GM12878 (cell line): ENCODE results near the gene KLHL26. TPM values are rescaled to one million over a fixed set of nuclear protein-coding genes. Genes with fewer than 3 reads are reported as not detected.

Source experiments
- ATAC-seq: fragments of 200-7000 bp; cut with Tn5 transposase; 3 replicates; pipeline ENCODE4 v1.9.1; 2020; ENCODE audit warnings: mild to moderate bottlenecking, moderate library complexity
- BruUV-seq: library from RNA; stranded (reverse); fragments of 400-500 nt; replicated peaks from 2 replicates; lab custom pipeline; 2021; lab: Mats Ljungman, UMichigan
- CTCF ChIA-PET: fragments of 300-600 bp; sonication (Branson Sonifier 250); formaldehyde crosslinking; extraction: SDS; loops from one replicate; lab custom pipeline; 2021; ENCODE audit warnings: inconsistent platforms; lab: Yijun Ruan, JAX
- POLR2A ChIA-PET: fragments of 350-600 bp; formaldehyde crosslinking; extraction: SDS; loops from one replicate; lab custom pipeline; 2021; ENCODE audit warnings: inconsistent platforms; lab: Charles Lee
- RAD21 ChIA-PET: fragments of 300-600 bp; sonication (Branson Sonifier 250); formaldehyde crosslinking; loops from one replicate; lab custom pipeline; 2023; ENCODE audit warnings: antibody characterized with exemption; ENCODE audit not compliant: unreplicated experiment; lab: Charles Lee
- SMC1A ChIA-PET: fragments of 300-600 bp; sonication (Branson Sonifier 250); formaldehyde crosslinking; loops from one replicate; lab custom pipeline; 2023; ENCODE audit not compliant: unreplicated experiment, uncharacterized antibody; lab: Charles Lee
- DNase-seq: peaks from one replicate; pipeline ENCODE4 v3.0.0-alpha.2; 2011; ENCODE audit warnings: low read depth, low spot score
- FAIRE-seq: peaks from 3 replicates; lab custom pipeline; 2011; peaks lifted over from hg19 to GRCh38; lab: Jason Lieb, UNC
- H2AFZ ChIP-seq: 2 replicates; pipeline ENCODE4 v1.6.0; 2011; ENCODE audit warnings: low read depth, low read length, control low read depth; ENCODE audit not compliant: control insufficient read depth
- H3K27ac ChIP-seq: 2 replicates; pipeline ENCODE4 v1.5.1; 2011; ENCODE audit warnings: control low read depth; ENCODE audit not compliant: control insufficient read depth, insufficient read depth
- H3K27me3 ChIP-seq, 2 experiments: replicated peaks in 1 of 2; 2 replicates each; pipeline versions ENCODE4 v1.6.0 to v1.6.1; 2011; ENCODE audit warnings: low read length in 1 of 2; ENCODE audit not compliant: control insufficient read depth in 2 of 2, insufficient read depth in 2 of 2
- H3K36me3 ChIP-seq, 2 experiments: 2 replicates each; pipeline ENCODE4 v1.5.1; 2011; ENCODE audit warnings: low read length in 1 of 2; ENCODE audit not compliant: control insufficient read depth in 2 of 2, insufficient read depth in 2 of 2
- H3K4me1 ChIP-seq: 2 replicates; pipeline ENCODE4 v1.6.1; 2011; ENCODE audit warnings: mild to moderate bottlenecking, low read length, moderate library complexity, mixed read lengths; ENCODE audit not compliant: control insufficient read depth, insufficient read depth
- H3K4me2 ChIP-seq: 2 replicates; pipeline ENCODE4 v1.6.0; 2011; ENCODE audit warnings: control low read depth; ENCODE audit not compliant: control insufficient read depth, insufficient read depth
- H3K4me3 ChIP-seq: fragments of 200-600 bp; sonication (generic); 2 replicates; pipeline ENCODE4 v1.5.1; 2016
- H3K79me2 ChIP-seq: 2 replicates; pipeline ENCODE4 v1.6.0; 2011; ENCODE audit warnings: low read length; ENCODE audit not compliant: control insufficient read depth, insufficient read depth
- H3K9ac ChIP-seq: 2 replicates; pipeline ENCODE4 v1.8.0; 2011; ENCODE audit warnings: low read length, control low read depth, mixed read lengths; ENCODE audit not compliant: control insufficient read depth, insufficient read depth
- H3K9me3 ChIP-seq: replicated peaks from 3 replicates; pipeline ENCODE4 v1.5.1; 2011; ENCODE audit warnings: mild to moderate bottlenecking, low read length; ENCODE audit not compliant: control insufficient read depth, insufficient read depth
- H4K20me1 ChIP-seq: 2 replicates; pipeline ENCODE4 v1.6.0; 2011; ENCODE audit not compliant: control insufficient read depth, insufficient read depth
- MEF2B ChIP-seq: fragments of 450-650 bp; IDR thresholded peaks from 2 replicates; pipeline ENCODE4 v1.6.1; 2018; ENCODE audit warnings: mild to moderate bottlenecking, moderate library complexity; ENCODE audit not compliant: partially characterized antibody, poor library complexity, severe bottlenecking
- ZBTB11 ChIP-seq: fragments of 450-650 bp; formaldehyde crosslinking; IDR thresholded peaks from 2 replicates; pipeline ENCODE4 v1.5.0; 2022; ENCODE audit warnings: mild to moderate bottlenecking, missing genetic modification characterization
- WGBS: methylation state at CpG from one replicate; pipeline ENCODE4 v1.1.6; 2016; ENCODE audit warnings: low lambda C conversion rate; ENCODE audit not compliant: insufficient replicate concordance, insufficient coverage; ENCODE audit errors: missing lambda C conversion rate; 5-methylcytosine and 5-hydroxymethylcytosine counted together
- in situ Hi-C: fragments of 300-500 bp; cut with MboI; formaldehyde crosslinking; loops from 9 replicates; pipeline ENCODE4 v1.14.3; 2018; ENCODE audit warnings: mixed read lengths
- intact Hi-C: fragments of 100-400 bp; cut with micrococcal nuclease; formaldehyde crosslinking; loops from one replicate; pipeline ENCODE4 v1.14.2; 2022; ENCODE audit not compliant: unreplicated experiment
- polyA plus RNA-seq, 11 experiments: library from polyadenylated mRNA; depleted of rRNA in 4 of 11; unstranded in 6 of 11; stranded (reverse) in 5 of 11; fragments of >200 nt; fragmentation: Nextera tagmentation in 4 of 11; fragmentation: Illumina TruSeq in 1 of 11; extraction: Ambion mirVana in 4 of 11; extraction: Trizol in 1 of 11; gene quantifications; 1 replicate in 1 of 11; 2 replicates in 10 of 11; pipeline versions ENCODE4 v1.2.1 to v1.2.3, GENCODE V29; 2011 to 2016; ENCODE audit warnings: inconsistent platforms in 2 of 11, missing spikeins in 2 of 11, low read depth in 1 of 11
- total RNA-seq, 4 experiments: library from RNA; depleted of rRNA in 3 of 4; stranded (reverse); fragments of >200 nt in 3 of 4; fragmentation: Illumina TruSeq in 1 of 4; extraction: Trizol in 1 of 4; gene quantifications; 2 replicates each; pipeline versions ENCODE4 v1.2.1 to v1.2.3, GENCODE V29; 2013 to 2021

Gene KLHL26
- total and polyA plus RNA-seq, 10 of the 15 experiments (the other 5 are each of a cell fraction or from before 2014, with no cell fraction given) = 0.18 to 14.6 (median 2.9) TPM

GRCh38 chr19:18666784-18667183, 30.0 kb downstream of the KLHL26 start:
- Histone ChIP-seq H3K9ac (no peak overlapping the region), H3K4me1 (no peaks in the 10 kb centered on the region), H3K4me2 (no peak overlapping the region), H3K4me3 (no peak overlapping the region), H3K36me3 (peaks cover 0 to 11% of the 10 kb centered on the region in 2 experiments; a peak in 2 of 4 replicates), H3K9me3 (no peaks in the 10 kb centered on the region), H2AFZ (no peak overlapping the region), H3K27me3 (no peaks in the 10 kb centered on the region), H4K20me1 (no peaks in the 10 kb centered on the region), H3K27ac (no peak overlapping the region), H3K79me2 (no peaks in the 10 kb centered on the region)
- no peak for FAIRE-seq
- intact Hi-C loops = no loop called here
- no peak for ATAC-seq
- CTCF ChIA-PET = interaction anchor here (0.6 kb wide), 1 partner anchor 312 kb away, joined by 3 read pairs; no protein-coding TSS in a partner anchor
- RAD21 ChIA-PET = no interaction called here
- POLR2A ChIA-PET = no interaction called here
- TF ChIP-seq ZBTB11 (CRISPR knock-in tag) = no peak
- no peak for TF ChIP-seq MEF2B
- SMC1A ChIA-PET = no interaction called here
- BruUV-seq = no TSS peak
- WGBS = 95% methylated on average over 5 of the region's 5 CpGs
- no peak for DNase-seq
- in situ Hi-C loops = no loop called here
